Measurements from ENCODE around the gene WFDC11.

WFDC11 gene

GRCh38 chr20:45621593-45621992 lies 48.4 kb downstream of the WFDC11 start:
- no peak for DNase-seq

DNA sequence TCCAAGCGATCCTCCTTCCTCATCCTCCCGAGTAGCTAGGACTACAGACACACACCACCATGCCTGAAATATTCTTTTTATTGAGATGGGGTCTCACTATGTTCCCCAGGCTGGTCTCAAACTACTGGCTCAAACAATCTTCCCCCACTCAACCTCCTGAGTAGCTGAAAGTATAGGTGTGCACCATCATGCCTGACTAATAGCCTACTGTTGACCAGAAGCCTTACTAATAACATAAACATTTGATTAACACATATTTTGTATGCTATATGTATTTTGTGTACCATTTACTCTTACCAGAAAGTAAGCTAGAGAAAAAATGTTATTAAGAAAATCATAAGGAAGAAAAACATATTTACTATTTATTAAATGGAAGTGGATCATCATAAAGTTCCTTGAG lies 52.4 kb downstream of the WFDC11 start:
- no peak for DNase-seq

- no peak for DNase-seq
Observed at GRCh38 chr20:45612314-45612713, 57.7 kb downstream of the WFDC11 start.

- no peak for DNase-seq
Observed at GRCh38 chr20:45611054-45611453, 59.0 kb downstream of the WFDC11 start.

DNA sequence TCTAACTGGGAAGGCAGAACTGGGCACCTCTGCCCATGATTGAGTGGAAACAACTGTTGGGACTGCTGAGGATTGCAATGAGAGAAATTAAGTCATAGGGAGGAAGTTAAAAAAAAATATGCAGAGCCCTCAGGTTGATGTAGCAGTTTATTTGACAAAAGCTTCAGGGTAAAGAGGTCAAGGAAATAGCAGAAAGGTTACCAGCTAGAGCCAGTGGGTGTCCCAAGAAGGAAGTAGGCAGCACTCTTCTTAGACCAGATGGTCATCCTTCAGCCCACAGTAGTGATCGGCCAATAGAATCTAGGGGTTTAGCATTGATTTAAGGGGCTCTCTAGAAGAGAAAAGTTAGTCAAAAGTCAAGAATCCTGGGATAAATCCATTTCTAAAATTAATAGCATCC lies 62.2 kb downstream of the WFDC11 start:
- DNase-seq = no peak

All from NCI-H2227 treated with DMSO at 0.1 percent for 48 hours (cell line).